ENCODE data around the gene PPP1R14B.

- TF ChIP-seq CTCF (IDR thresholded peaks at IDR 0.05) (no peak), POLR2A (IDR thresholded peaks at IDR 0.05) (no peak), POLR2AphosphoS5 (IDR thresholded peaks at IDR 0.05) (no peak)
Observed at GRCh38 chr11:64210301-64211020, 36.3 kb downstream of the PPP1R14B start.
